IMR-90 (cell line): ENCODE data around the gene KCNK15. TPM values are rescaled to one million over a fixed set of nuclear protein-coding genes. Genes with fewer than 3 reads are reported as not detected.

Source experiments
- ATAC-seq: fragments of 200-7000 bp; cut with Tn5 transposase; 2 replicates; pipeline ENCODE4 v1.9.1; 2020; ENCODE audit warnings: low read depth, mild to moderate bottlenecking, moderate library complexity
- BruUV-seq: library from RNA; stranded (reverse); fragments of 400-500 nt; replicated peaks from 2 replicates; lab custom pipeline; 2021; lab: Mats Ljungman, UMichigan
- CTCF ChIA-PET: fragments of 300-600 bp; formaldehyde crosslinking; extraction: SDS; loops from one replicate; lab custom pipeline; 2021; ENCODE audit warnings: antibody characterized with exemption; lab: Yijun Ruan, JAX
- POLR2A ChIA-PET: fragments of 300-600 bp; sonication (Branson Sonifier 250); formaldehyde crosslinking; loops from one replicate; lab custom pipeline; 2022; ENCODE audit warnings: antibody characterized with exemption; ENCODE audit not compliant: unreplicated experiment; lab: Charles Lee
- DNase-seq: peaks from one replicate; pipeline ENCODE4 v3.0.0; 2013
- H2AFZ ChIP-seq: replicated peaks from 2 replicates; pipeline ENCODE3; 2013; ENCODE audit warnings: low read length, mild to moderate bottlenecking; ENCODE audit not compliant: poor library complexity
- H2AK5ac ChIP-seq: 2 replicates; pipeline ENCODE4 v1.6.1; 2013; ENCODE audit warnings: low read depth, low read length, inconsistent platforms
- H2AK9ac ChIP-seq: replicated peaks from 2 replicates; pipeline ENCODE3; 2013; ENCODE audit warnings: mild to moderate bottlenecking, low read depth, low read length, moderate library complexity; ENCODE audit not compliant: poor library complexity
- H2BK120ac ChIP-seq: 2 replicates; pipeline ENCODE4 v1.6.1; 2013; ENCODE audit warnings: low read depth, low read length, inconsistent platforms
- H2BK15ac ChIP-seq: 3 replicates; pipeline ENCODE4 v1.6.1; 2013; ENCODE audit warnings: low read depth, low read length, inconsistent platforms
- H2BK20ac ChIP-seq: 2 replicates; pipeline ENCODE4 v1.6.1; 2013; ENCODE audit warnings: low read depth, mild to moderate bottlenecking, inconsistent platforms, low read length, moderate library complexity
- H2BK5ac ChIP-seq: 2 replicates; pipeline ENCODE4 v1.6.1; 2013; ENCODE audit warnings: mild to moderate bottlenecking, low read depth, low read length, inconsistent platforms; ENCODE audit not compliant: poor library complexity, severe bottlenecking
- H3K14ac ChIP-seq: replicated peaks from 2 replicates; pipeline ENCODE4 v1.6.1; 2013; ENCODE audit warnings: low read depth, low read length, inconsistent platforms
- H3K18ac ChIP-seq: 2 replicates; pipeline ENCODE4 v1.6.1; 2013; ENCODE audit warnings: low read depth, low read length, control low read depth
- H3K23ac ChIP-seq: 2 replicates; pipeline ENCODE4 v1.6.1; 2013; ENCODE audit warnings: low read depth, low read length, inconsistent platforms
- H3K27ac ChIP-seq: 2 replicates; pipeline ENCODE4 v1.5.1; 2013; ENCODE audit warnings: mild to moderate bottlenecking, control low read depth, low read length; ENCODE audit not compliant: insufficient read depth
- H3K27me3 ChIP-seq: 2 replicates; pipeline ENCODE4 v1.6.1; 2013; ENCODE audit warnings: low read length; ENCODE audit not compliant: control insufficient read depth, insufficient read depth
- H3K36me3 ChIP-seq: 2 replicates; pipeline ENCODE4 v1.6.1; 2013; ENCODE audit warnings: low read length, mixed read lengths; ENCODE audit not compliant: control insufficient read depth, insufficient read depth
- H3K4ac ChIP-seq: 2 replicates; pipeline ENCODE4 v1.6.1; 2013; ENCODE audit warnings: low read depth, low read length, inconsistent platforms
- H3K4me1 ChIP-seq: 2 replicates; pipeline ENCODE4 v1.6.1; 2013; ENCODE audit warnings: low read length, mixed read lengths; ENCODE audit not compliant: control insufficient read depth, insufficient read depth
- H3K4me2 ChIP-seq: 2 replicates; pipeline ENCODE4 v1.6.1; 2013; ENCODE audit warnings: low read depth, mild to moderate bottlenecking, control low read depth, low read length, moderate library complexity
- H3K4me3 ChIP-seq: 2 replicates; pipeline ENCODE4 v1.5.1; 2013; ENCODE audit warnings: low read depth, mild to moderate bottlenecking, control low read depth, low read length, moderate library complexity; ENCODE audit not compliant: insufficient read depth
- H3K56ac ChIP-seq: 2 replicates; pipeline ENCODE4 v1.6.1; 2013; ENCODE audit warnings: low read length, inconsistent platforms; ENCODE audit not compliant: insufficient read depth; ENCODE audit errors: extremely low read depth
- H3K79me1 ChIP-seq, 2 experiments: 2 replicates each; pipeline ENCODE4 v1.6.1; 2013; ENCODE audit warnings: low read length in 2 of 2, inconsistent platforms in 1 of 2, low read depth in 1 of 2
- H3K9ac ChIP-seq: 2 replicates; pipeline ENCODE4 v1.6.1; 2013; ENCODE audit warnings: low read depth, low read length, control low read depth
- H3K9me1 ChIP-seq: 2 replicates; pipeline ENCODE4 v1.6.1; 2013; ENCODE audit warnings: low read length, inconsistent platforms; ENCODE audit not compliant: insufficient read depth
- H3K9me3 ChIP-seq: 2 replicates; pipeline ENCODE4 v1.6.1; 2013; ENCODE audit warnings: low read length; ENCODE audit not compliant: control insufficient read depth, insufficient read depth
- H4K20me1 ChIP-seq: 2 replicates; pipeline ENCODE4 v1.6.1; 2013; ENCODE audit warnings: low read length, inconsistent platforms; ENCODE audit not compliant: insufficient read depth
- H4K5ac ChIP-seq: 2 replicates; pipeline ENCODE4 v1.6.1; 2013; ENCODE audit warnings: mild to moderate bottlenecking, low read depth, low read length, control low read depth
- H4K8ac ChIP-seq, 2 experiments: 2 replicates each; pipeline ENCODE4 v1.6.1; 2013; ENCODE audit warnings: low read depth in 2 of 2, low read length in 2 of 2, control low read depth in 1 of 2, inconsistent platforms in 1 of 2
- H4K91ac ChIP-seq: 2 replicates; pipeline ENCODE4 v1.6.1; 2013; ENCODE audit warnings: low read depth, low read length, inconsistent platforms; ENCODE audit not compliant: insufficient read depth
- BHLHE40 ChIP-seq: fragments of 150-350 bp; IDR thresholded peaks from 2 replicates; pipeline ENCODE4 v1.6.1; 2016; ENCODE audit warnings: mild to moderate bottlenecking, low read depth, low read length
- POLR2A ChIP-seq: IDR thresholded peaks from 2 replicates; pipeline ENCODE4 v1.6.1; 2012; ENCODE audit warnings: mild to moderate bottlenecking, low read depth, low read length
- RAD21 ChIP-seq: IDR thresholded peaks from 2 replicates; pipeline ENCODE4 v1.6.1; 2012; ENCODE audit warnings: low read length, improper control_type of control experiment
- WGBS, 2 experiments: methylation state at CpG; one replicate each; pipeline versions ENCODE4 v1.1.5 to v1.1.7; 2013; ENCODE audit warnings: missing lambda C conversion rate in 2 of 2; ENCODE audit not compliant: insufficient read length in 1 of 2; ENCODE audit errors: extremely low coverage in 2 of 2; 5-methylcytosine and 5-hydroxymethylcytosine counted together
- dilution Hi-C: fragments of 300-500 bp; cut with HindIII; formaldehyde crosslinking; loops from one replicate; pipeline ENCODE4 v1.14.3; 2018; ENCODE audit warnings: low sequenced_read_pairs; ENCODE audit not compliant: unreplicated experiment
- in situ Hi-C: fragments of 300-500 bp; cut with MboI; formaldehyde crosslinking; loops from 3 replicates; pipeline ENCODE4 v1.14.3; 2019; ENCODE audit warnings: low sequenced_read_pairs, inconsistent platforms, mixed read lengths
- intact Hi-C: fragments of 100-400 bp; cut with micrococcal nuclease; formaldehyde crosslinking; loops from 2 replicates; pipeline ENCODE4 v1.10.0; 2022
- polyA plus RNA-seq, 3 experiments: library from polyadenylated mRNA; depleted of rRNA; stranded (reverse); fragments of >200 nt; gene quantifications; 2 replicates each; pipeline ENCODE4 v1.2.3, GENCODE V29; 2012; ENCODE audit warnings: low replicate concordance in 1 of 3
- total RNA-seq: library from RNA; depleted of rRNA; stranded (reverse); fragments of >200 nt; gene quantifications from 2 replicates; pipeline ENCODE4 v1.2.3, GENCODE V29; 2012

Gene KCNK15
- total and polyA plus RNA-seq, 2 of the 4 experiments (the other 2 are of a cell fraction) = not detected

DNA sequence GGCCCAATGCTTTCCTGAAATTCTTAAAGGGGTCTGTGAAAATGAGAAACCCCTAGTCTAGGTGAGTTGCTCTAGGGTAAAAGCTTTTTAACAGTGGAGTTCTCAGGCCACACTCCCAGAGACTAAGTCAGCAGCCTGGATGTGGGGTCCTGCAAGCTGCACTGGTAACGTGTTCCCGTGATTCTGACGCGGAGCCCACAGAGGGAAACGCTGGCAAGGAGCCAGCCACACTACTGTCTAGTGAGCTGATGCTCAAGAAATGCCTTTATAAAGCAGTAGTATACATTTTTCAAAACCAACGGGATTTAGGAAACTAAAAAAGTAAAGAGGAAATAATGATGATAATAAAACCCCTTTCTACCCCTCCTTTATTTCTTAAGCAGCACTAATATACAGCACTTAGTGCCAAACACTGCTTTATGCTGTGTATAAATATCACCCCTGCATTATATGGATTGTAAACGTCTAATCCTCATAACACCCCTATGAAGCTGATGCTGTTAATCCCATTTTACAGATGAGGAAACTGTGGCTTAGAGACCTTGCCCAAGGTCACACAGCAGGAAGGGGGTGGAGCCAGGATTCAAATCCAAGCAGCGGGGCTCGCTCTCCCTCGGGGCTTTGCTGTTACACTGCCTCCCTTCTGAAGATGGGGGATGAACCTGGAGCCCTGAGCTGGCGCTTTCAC is 25.0 kb downstream of the KCNK15 start:
- CTCF ChIA-PET = no interaction called here

More for the DNA sequence above, 25.0 kb downstream of the KCNK15 start:
- no peak overlapping the region for H2AFZ ChIP-seq
- no peak overlapping the region for H4K91ac ChIP-seq
- dilution Hi-C loops = no loop called here
- H2AK9ac ChIP-seq = no peak overlapping the region
- H3K9ac ChIP-seq = no peak overlapping the region
- H3K56ac ChIP-seq = no peak overlapping the region
- no peaks in the 10 kb centered on the region for H4K20me1 ChIP-seq
- no peaks in the 10 kb centered on the region for H3K36me3 ChIP-seq
- in situ Hi-C loops = no loop called here
- H2AK5ac ChIP-seq = no peak overlapping the region
- no peak overlapping the region for H3K4ac ChIP-seq
- H3K79me1 ChIP-seq = no peaks in the 10 kb centered on the region
- H4K5ac ChIP-seq = no peak overlapping the region
- no peak overlapping the region for H3K4me2 ChIP-seq
- TF ChIP-seq RAD21 = no peak
- TF ChIP-seq BHLHE40 = no peak
- no peak for TF ChIP-seq POLR2A
- intact Hi-C loops = no loop called here
- no peaks in the 10 kb centered on the region for H3K9me3 ChIP-seq
- H3K9me1 ChIP-seq = peaks cover 4% of the 10 kb centered on the region; the same call in 1 of the 2 replicates
- POLR2A ChIA-PET = no interaction called here
- no peak overlapping the region for H2BK5ac ChIP-seq
- H2BK120ac ChIP-seq = no peak overlapping the region
- H4K8ac ChIP-seq = no peak overlapping the region
- no CpG with 5 or more reads among the region's 11 CpGs for WGBS, 2 experiments
- no peak overlapping the region for H3K27ac ChIP-seq
- DNase-seq (no peak), ATAC-seq (no peak)
- H3K27me3 ChIP-seq = peaks cover 32% of the 10 kb centered on the region
- no peak overlapping the region for H3K18ac ChIP-seq
- H3K4me1 ChIP-seq = no peaks in the 10 kb centered on the region
- H3K4me3 ChIP-seq = no peak overlapping the region
- no TSS peak for BruUV-seq
- no peak overlapping the region for H2BK20ac ChIP-seq
- no peak overlapping the region for H2BK15ac ChIP-seq
- H3K23ac ChIP-seq = no peak overlapping the region
- H3K14ac ChIP-seq = no peak overlapping the region
